Measurements from ENCODE around the gene KIF1A.
"Not testable (repeated sequence)": the region's sequence is repeated elsewhere in the genome, so short reads cannot be mapped to it uniquely, and the experiment has no call there.

Gene KIF1A

DNA sequence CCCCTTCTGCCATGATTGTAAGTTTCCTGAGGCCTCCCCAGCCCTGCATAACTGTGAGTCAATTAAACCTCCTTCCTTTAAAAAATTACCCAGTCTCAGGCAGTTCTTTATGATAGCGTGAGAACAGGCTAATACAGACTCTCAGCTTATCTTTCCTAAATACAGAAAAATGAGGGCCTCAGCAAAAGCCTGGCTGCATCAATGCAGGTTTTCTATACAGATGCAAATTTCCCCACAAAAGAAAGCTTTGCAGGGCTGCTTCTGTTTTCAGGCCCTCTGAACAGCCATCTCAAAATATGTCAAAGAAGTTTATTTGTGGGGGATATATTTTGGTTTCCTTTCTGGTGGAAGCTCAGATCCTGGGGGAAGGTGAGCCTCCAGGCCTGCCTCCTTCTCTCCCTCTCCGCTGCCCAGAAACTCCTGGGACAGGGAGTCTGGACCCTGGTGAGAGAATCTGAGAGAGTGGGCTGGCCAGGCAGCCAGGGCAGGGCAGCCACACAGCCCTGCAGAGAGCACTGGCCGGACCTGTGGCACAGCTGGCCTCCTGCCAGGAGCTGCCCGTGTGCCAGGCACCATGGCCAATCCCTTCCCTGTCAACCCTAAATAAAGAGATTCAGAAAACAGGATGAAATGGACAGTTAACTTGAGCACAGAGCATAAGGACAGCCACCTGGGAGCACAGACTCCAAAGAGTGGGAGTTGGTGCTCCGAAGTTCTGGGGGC, 27.0 kb upstream of the KIF1A start:
- DNase-seq (ENCODE audit: low spot score), result no peak
- Histone ChIP-seq H3K4me3 (no peak overlapping the region), H3K27ac (no peak overlapping the region)
- TF ChIP-seq, protein P1, sequence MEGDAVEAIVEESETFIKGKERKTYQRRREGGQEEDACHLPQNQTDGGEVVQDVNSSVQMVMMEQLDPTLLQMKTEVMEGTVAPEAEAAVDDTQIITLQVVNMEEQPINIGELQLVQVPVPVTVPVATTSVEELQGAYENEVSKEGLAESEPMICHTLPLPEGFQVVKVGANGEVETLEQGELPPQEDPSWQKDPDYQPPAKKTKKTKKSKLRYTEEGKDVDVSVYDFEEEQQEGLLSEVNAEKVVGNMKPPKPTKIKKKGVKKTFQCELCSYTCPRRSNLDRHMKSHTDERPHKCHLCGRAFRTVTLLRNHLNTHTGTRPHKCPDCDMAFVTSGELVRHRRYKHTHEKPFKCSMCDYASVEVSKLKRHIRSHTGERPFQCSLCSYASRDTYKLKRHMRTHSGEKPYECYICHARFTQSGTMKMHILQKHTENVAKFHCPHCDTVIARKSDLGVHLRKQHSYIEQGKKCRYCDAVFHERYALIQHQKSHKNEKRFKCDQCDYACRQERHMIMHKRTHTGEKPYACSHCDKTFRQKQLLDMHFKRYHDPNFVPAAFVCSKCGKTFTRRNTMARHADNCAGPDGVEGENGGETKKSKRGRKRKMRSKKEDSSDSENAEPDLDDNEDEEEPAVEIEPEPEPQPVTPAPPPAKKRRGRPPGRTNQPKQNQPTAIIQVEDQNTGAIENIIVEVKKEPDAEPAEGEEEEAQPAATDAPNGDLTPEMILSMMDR (IDR thresholded peaks at IDR 0.05), result no peak

- not testable (repeated sequence) for H3K4me3 ChIP-seq
Observed at GRCh38 chr2:240846309-240846708, 26.3 kb upstream of the KIF1A start.

DNA sequence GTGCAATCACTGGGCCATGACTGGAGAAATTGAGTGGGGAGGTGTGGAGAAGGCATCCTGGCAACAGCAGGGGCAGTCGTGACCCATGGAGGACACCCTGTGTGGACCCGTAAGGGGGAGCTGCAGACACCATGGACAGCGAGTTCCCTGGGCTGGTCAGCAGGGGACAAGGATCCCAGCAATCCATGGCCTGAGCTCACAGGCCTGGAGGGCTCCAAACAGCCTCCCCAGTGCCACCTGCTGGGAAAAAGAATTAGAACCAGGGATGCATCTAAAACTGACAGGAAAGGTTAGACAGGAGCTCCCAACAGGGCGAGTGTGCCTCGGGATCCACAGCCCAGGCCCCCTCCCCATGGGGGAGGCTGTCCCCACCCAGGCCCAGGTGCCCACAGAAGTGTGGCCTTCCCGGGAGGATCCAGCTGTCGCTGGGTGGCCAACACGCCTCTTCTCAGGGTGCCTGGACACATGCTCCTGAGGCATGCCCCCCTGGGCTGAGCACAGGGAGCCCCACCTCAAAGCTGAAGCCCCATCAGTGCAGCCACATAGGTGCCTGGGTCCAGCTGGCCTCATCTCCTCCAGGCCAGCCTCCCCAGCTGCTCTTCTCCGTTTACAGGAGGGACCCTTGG, 20.5 kb upstream of the KIF1A start:
- Histone ChIP-seq H3K4me3 (no peak overlapping the region), H3K27ac (no peak overlapping the region)
- TF ChIP-seq, protein P1 (IDR thresholded peaks at IDR 0.05), result no peak
- no peak for DNase-seq (ENCODE audit: low spot score)

More at GRCh38 chr2:240846309-240846708, 26.3 kb upstream of the KIF1A start:
- H3K27ac ChIP-seq; DNase-seq (ENCODE audit: low spot score): not testable (repeated sequence)

GRCh38 chr2:240839152-240840143, 19.4 kb upstream of the KIF1A start:
- DNase-seq (ENCODE audit: low spot score), result no peak

DNA sequence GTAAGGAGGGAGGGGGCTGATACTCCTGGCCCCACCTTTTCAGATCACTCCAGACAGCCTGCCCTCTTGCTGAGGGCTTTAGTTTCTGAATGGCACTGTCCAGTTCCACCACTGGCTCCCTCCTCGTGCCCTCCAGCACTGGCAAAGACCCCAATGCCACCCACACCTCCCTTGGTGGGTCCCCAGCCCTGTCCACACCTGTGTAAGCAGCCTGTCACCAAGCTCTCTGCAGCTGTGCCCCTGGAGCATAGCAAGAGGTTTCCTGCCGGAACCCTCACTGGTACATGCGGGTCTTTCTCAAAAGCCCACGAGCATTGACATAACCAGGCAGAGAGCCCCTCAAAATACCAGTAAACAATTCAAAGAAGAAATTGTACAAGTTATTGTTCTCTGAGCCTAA, 17.6 kb upstream of the KIF1A start:
- Histone ChIP-seq H3K4me3 (no peak overlapping the region), H3K27ac (no peak overlapping the region)
- no peak for DNase-seq (ENCODE audit: low spot score)
- TF ChIP-seq, protein P1 (IDR thresholded peaks at IDR 0.05), result no peak

More at GRCh38 chr2:240839152-240840143, 19.4 kb upstream of the KIF1A start:
- TF ChIP-seq, protein P1 (IDR thresholded peaks at IDR 0.05), result no peak
- no peak overlapping the region for H3K4me3 ChIP-seq
- no peak overlapping the region for H3K27ac ChIP-seq

DNA sequence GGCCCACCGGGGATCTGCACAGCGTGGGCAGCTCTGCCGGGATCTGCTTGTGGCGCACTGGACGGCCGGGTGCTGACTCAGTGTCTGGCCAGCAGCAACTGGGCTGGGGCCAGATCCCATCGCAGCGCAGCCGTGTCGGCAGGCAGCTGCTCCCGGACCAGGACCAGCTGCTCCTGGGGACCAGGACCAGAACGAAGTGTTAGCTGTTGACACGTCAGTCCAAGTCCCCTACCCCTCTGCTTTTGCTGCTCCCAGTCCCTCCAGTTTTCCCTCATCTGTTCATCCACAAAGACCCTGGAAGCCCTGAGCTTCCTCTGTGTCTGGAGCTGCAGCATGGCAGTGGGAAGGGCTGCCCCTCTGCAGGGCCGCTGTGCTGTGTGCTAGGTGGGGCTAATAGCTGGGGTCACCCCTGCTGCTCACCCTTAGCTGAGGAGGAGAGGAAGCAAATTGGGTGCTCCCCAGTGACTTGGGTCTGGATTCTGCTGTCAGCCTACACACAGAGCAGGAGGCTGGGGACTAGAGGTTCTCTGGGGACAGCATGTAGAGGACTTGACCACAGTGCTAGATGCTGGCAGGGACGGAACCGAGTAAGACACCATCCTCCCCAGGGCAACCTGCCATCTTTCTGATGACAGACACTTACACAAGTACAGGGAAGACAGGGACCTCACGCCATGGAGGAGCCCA, 16.9 kb upstream of the KIF1A start:
- no peak for DNase-seq (ENCODE audit: low spot score)
- H3K4me3 ChIP-seq, result no peak overlapping the region
- TF ChIP-seq, protein P1 (IDR thresholded peaks at IDR 0.05), result no peak

More for the DNA sequence above, 16.9 kb upstream of the KIF1A start:
- no peak overlapping the region for H3K27ac ChIP-seq

Data from coronary artery (tissue), 2 donors.